ENCODE results near the gene PSMD11. TPM values are rescaled to one million over a fixed set of nuclear protein-coding genes. Genes with fewer than 3 reads are reported as not detected.

PSMD11 gene
- total RNA-seq, 4 donors from 2014 or later, result 37.3 to 48.9 (median 46.8) TPM

GRCh38 chr17:32483451-32484019 lies 39.2 kb downstream of the PSMD11 start:
- Histone ChIP-seq H3K4me3 (no peak overlapping the region), H3K9me3 (no peaks in the 10 kb centered on the region), H3K27me3 (no peaks in the 10 kb centered on the region), H3K27ac (peak overlapping the region; percentile 14 to 79 (median 55)), H3K36me3 (peaks cover 0 to 41% (median 3%) of the 10 kb centered on the region in 3 donors), H3K4me1 (peaks cover 0 to 45% (median 18%) of the 10 kb centered on the region in 4 donors)
- 8 to 12% methylated on average over 7 of the region's 7 CpGs for WGBS, 2 donors
- TF ChIP-seq EP300 (IDR thresholded peaks at IDR 0.05) (peak in 1 of 2 donors; percentile 62), CTCF (IDR thresholded peaks at IDR 0.05) (peak; percentile 44 to 83 (median 65)), POLR2A (IDR thresholded peaks at IDR 0.05) (no peak)
- DNase-seq (ENCODE audit: low spot score in 2 of 2), result peak; percentile 56 to 64

- H3K27me3 ChIP-seq, result no peaks in the 10 kb centered on the region
Observed at GRCh38 chr17:32484041-32484461, 39.7 kb downstream of the PSMD11 start.

GRCh38 chr17:32484628-32485027 lies 40.3 kb downstream of the PSMD11 start:
- peaks cover 0 to 45% (median 18%) of the 10 kb centered on the region in 4 donors for H3K4me1 ChIP-seq
- WGBS, 2 donors, result 74 to 80% methylated on average over 11 of the region's 11 CpGs
- H3K27me3 ChIP-seq, result no peaks in the 10 kb centered on the region
- H3K27ac ChIP-seq, result peak overlapping the region in 2 of 4 donors; percentile 72 to 79
- DNase-seq (ENCODE audit: low spot score in 2 of 2), result no peak
- no peak for TF ChIP-seq CTCF (IDR thresholded peaks at IDR 0.05)
- TF ChIP-seq POLR2A (IDR thresholded peaks at IDR 0.05), result no peak
- TF ChIP-seq EP300 (IDR thresholded peaks at IDR 0.05), result no peak
- H3K4me3 ChIP-seq, result no peak overlapping the region
- H3K9me3 ChIP-seq, result no peaks in the 10 kb centered on the region
- H3K36me3 ChIP-seq, result peaks cover 0 to 30% (median 3%) of the 10 kb centered on the region in 3 donors

More at GRCh38 chr17:32484041-32484461, 39.7 kb downstream of the PSMD11 start:
- peak overlapping the region; percentile 14 to 79 (median 55) for H3K27ac ChIP-seq
- H3K9me3 ChIP-seq, result no peaks in the 10 kb centered on the region
- no peak overlapping the region for H3K4me3 ChIP-seq
- peaks cover 0 to 36% (median 3%) of the 10 kb centered on the region in 3 donors for H3K36me3 ChIP-seq
- peaks cover 0 to 45% (median 18%) of the 10 kb centered on the region in 4 donors for H3K4me1 ChIP-seq
- no peak for DNase-seq (ENCODE audit: low spot score in 2 of 2)
- WGBS, 2 donors, result 62 to 76% methylated on average over 4 of the region's 4 CpGs
- no peak for TF ChIP-seq CTCF (IDR thresholded peaks at IDR 0.05)
- no peak for TF ChIP-seq POLR2A (IDR thresholded peaks at IDR 0.05)
- TF ChIP-seq EP300 (IDR thresholded peaks at IDR 0.05), result no peak

- H3K9me3 ChIP-seq, result no peaks in the 10 kb centered on the region
- H3K27ac ChIP-seq, result peak overlapping the region; percentile 68 to 87 (median 81)
- peaks cover 0 to 45% (median 18%) of the 10 kb centered on the region in 4 donors for H3K4me1 ChIP-seq
- DNase-seq (ENCODE audit: low spot score in 2 of 2), result no peak
- H3K27me3 ChIP-seq, result no peaks in the 10 kb centered on the region
- no peak for TF ChIP-seq EP300 (IDR thresholded peaks at IDR 0.05)
- TF ChIP-seq CTCF (IDR thresholded peaks at IDR 0.05), result no peak
- TF ChIP-seq POLR2A (IDR thresholded peaks at IDR 0.05), result no peak
- H3K36me3 ChIP-seq, result peaks cover 0 to 22% (median 1%) of the 10 kb centered on the region in 3 donors
- WGBS, 2 donors, result 59 to 62% methylated on average over 12 of the region's 12 CpGs
- peak overlapping the region; percentile 35 to 69 (median 50) for H3K4me3 ChIP-seq
Observed at GRCh38 chr17:32485261-32486110, 41.2 kb downstream of the PSMD11 start.
